ENCODE measurements around the gene SLC22A14. TPM values are rescaled to one million over a fixed set of nuclear protein-coding genes. Genes with fewer than 3 reads are reported as not detected.

The SLC22A14 gene
- total RNA-seq, 1 experiment from 2014 or later, result not detected

- TF ChIP-seq E2F1 (CRISPR knock-in tag; IDR thresholded peaks at IDR 0.05) (no peak), ZBTB21 (CRISPR knock-in tag; IDR thresholded peaks at IDR 0.05; ENCODE audit: borderline replicate concordance) (no peak), CREB1 (CRISPR knock-in tag; IDR thresholded peaks at IDR 0.05) (no peak), HMGXB4 (CRISPR knock-in tag; IDR thresholded peaks at IDR 0.05) (no peak), JAZF1 (CRISPR knock-in tag; IDR thresholded peaks at IDR 0.05) (no peak), AR (CRISPR knock-in tag; IDR thresholded peaks at IDR 0.05) (no peak)
These were observed 14.0 kb upstream of the SLC22A14 start (continued) for GRCh38 chr3:38268087-38268486.

- peaks cover 25% of the 10 kb centered on the region for H3K4me1 Mint-ChIP-seq
- ATAC-seq (no peak), DNase-seq (ENCODE audit: low spot score) (no peak)
- POLR2A ChIA-PET, result no interaction called here
- no peaks in the 10 kb centered on the region for H3K36me3 Mint-ChIP-seq
- no peaks in the 10 kb centered on the region; the same call in 1 of the 2 replicates for H3K9me3 Mint-ChIP-seq
- H3K4me3 Mint-ChIP-seq, result no peak overlapping the region
- no peak for TF ChIP-seq FOXJ3 (CRISPR knock-in tag; IDR thresholded peaks at IDR 0.05; ENCODE audit: borderline replicate concordance)
- no peak for TF ChIP-seq E2F1 (CRISPR knock-in tag; IDR thresholded peaks at IDR 0.05)
- TF ChIP-seq AFF4 (CRISPR knock-in tag; IDR thresholded peaks at IDR 0.05; ENCODE audit: borderline replicate concordance), result no peak
- TF ChIP-seq SMAD3 (CRISPR knock-in tag; IDR thresholded peaks at IDR 0.05; ENCODE audit: borderline replicate concordance), result no peak
- TF ChIP-seq NR1H2 (CRISPR knock-in tag; IDR thresholded peaks at IDR 0.05), result no peak
- no peak for TF ChIP-seq TEAD4 (CRISPR knock-in tag; IDR thresholded peaks at IDR 0.05)
- TF ChIP-seq ATF6 (CRISPR knock-in tag; IDR thresholded peaks at IDR 0.05), result no peak
- TF ChIP-seq PRDM15 (CRISPR knock-in tag; IDR thresholded peaks at IDR 0.05), result no peak
- TF ChIP-seq CREM (CRISPR knock-in tag; IDR thresholded peaks at IDR 0.05), result no peak
- no peak for TF ChIP-seq SP1 (CRISPR knock-in tag; conservative IDR thresholded peaks at IDR 0.05)
- no peaks in the 10 kb centered on the region for H3K27me3 Mint-ChIP-seq (ENCODE audit: low read depth)
- CTCF ChIA-PET, result no interaction called here
- H3K27ac Mint-ChIP-seq, result no peak overlapping the region
These were observed 13.6 kb upstream of the SLC22A14 start for GRCh38 chr3:38268522-38268921.
